ENCODE data around the gene DNTT.

The DNTT gene

GRCh38 chr10:96279191-96279641, 25.0 kb upstream of the DNTT start:
- no peak overlapping the region for H3K27ac ChIP-seq (ENCODE audit: low read depth, low read length)
- no peaks in the 10 kb centered on the region for H3K36me3 ChIP-seq (ENCODE audit: insufficient read depth, low read length)
- 93% methylated on average over 3 of the region's 3 CpGs for WGBS
- H3K9me3 ChIP-seq (ENCODE audit: insufficient read depth, low read depth, low read length) = no peaks in the 10 kb centered on the region
- no peaks in the 10 kb centered on the region for H3K27me3 ChIP-seq (ENCODE audit: insufficient read depth, low read length)
- H3K4me3 ChIP-seq (ENCODE audit: low read length) = no peak overlapping the region
- H3K4me1 ChIP-seq (ENCODE audit: insufficient read depth, low read length) = no peaks in the 10 kb centered on the region
- no peak overlapping the region for H3K9ac ChIP-seq (ENCODE audit: low read depth, low read length)

DNA sequence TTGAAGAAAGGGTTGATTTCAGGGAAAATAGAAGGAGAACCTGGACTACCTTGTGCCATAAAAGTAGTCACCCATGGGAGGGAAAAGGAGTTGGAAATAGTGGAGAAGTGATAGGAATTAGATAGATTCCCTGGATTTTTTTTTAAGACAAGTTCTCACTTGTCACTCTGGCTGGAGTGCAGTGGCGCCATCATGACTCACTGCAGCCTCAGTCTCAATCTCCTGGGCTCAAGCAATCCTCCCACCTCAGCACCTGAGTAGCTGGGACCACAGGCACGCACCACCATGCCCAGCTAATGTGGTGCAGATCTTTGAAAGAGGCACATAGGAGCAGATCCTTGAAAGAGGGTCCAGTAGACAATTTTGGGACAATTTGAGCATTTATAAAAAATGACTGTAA, 23.4 kb upstream of the DNTT start:
- Histone ChIP-seq H3K36me3 (ENCODE audit: insufficient read depth, low read length) (no peaks in the 10 kb centered on the region), H3K9ac (ENCODE audit: low read depth, low read length) (no peak overlapping the region), H3K4me3 (ENCODE audit: low read length) (no peak overlapping the region), H3K4me1 (ENCODE audit: insufficient read depth, low read length) (no peaks in the 10 kb centered on the region), H3K27ac (ENCODE audit: low read depth, low read length) (no peak overlapping the region), H3K27me3 (ENCODE audit: insufficient read depth, low read length) (no peaks in the 10 kb centered on the region), H3K9me3 (ENCODE audit: insufficient read depth, low read depth, low read length) (no peaks in the 10 kb centered on the region)
- 84% methylated on average over 2 of the region's 2 CpGs for WGBS

- no peak overlapping the region for H3K9ac ChIP-seq (ENCODE audit: low read depth, low read length)
- H3K9me3 ChIP-seq (ENCODE audit: insufficient read depth, low read depth, low read length) = no peaks in the 10 kb centered on the region
- H3K4me3 ChIP-seq (ENCODE audit: low read length) = no peak overlapping the region
- no peaks in the 10 kb centered on the region for H3K4me1 ChIP-seq (ENCODE audit: insufficient read depth, low read length)
- H3K27ac ChIP-seq (ENCODE audit: low read depth, low read length) = no peak overlapping the region
- WGBS = 90% methylated on average over 3 of the region's 3 CpGs
- H3K36me3 ChIP-seq (ENCODE audit: insufficient read depth, low read length) = no peaks in the 10 kb centered on the region
- H3K27me3 ChIP-seq (ENCODE audit: insufficient read depth, low read length) = no peaks in the 10 kb centered on the region
These were observed 22.7 kb upstream of the DNTT start for GRCh38 chr10:96281444-96282029.

GRCh38 chr10:96283351-96283750, 20.9 kb upstream of the DNTT start:
- Histone ChIP-seq H3K4me1 (ENCODE audit: insufficient read depth, low read length) (no peaks in the 10 kb centered on the region), H3K9ac (ENCODE audit: low read depth, low read length) (no peak overlapping the region), H3K4me3 (ENCODE audit: low read length) (no peak overlapping the region), H3K27me3 (ENCODE audit: insufficient read depth, low read length) (no peaks in the 10 kb centered on the region), H3K9me3 (ENCODE audit: insufficient read depth, low read depth, low read length) (no peaks in the 10 kb centered on the region), H3K27ac (ENCODE audit: low read depth, low read length) (no peak overlapping the region), H3K36me3 (ENCODE audit: insufficient read depth, low read length) (no peaks in the 10 kb centered on the region)
- WGBS = 91% methylated on average over 2 of the region's 2 CpGs

- H3K36me3 ChIP-seq (ENCODE audit: insufficient read depth, low read length) = no peaks in the 10 kb centered on the region
- no peaks in the 10 kb centered on the region for H3K27me3 ChIP-seq (ENCODE audit: insufficient read depth, low read length)
- 100% methylated on average over 3 of the region's 6 CpGs for WGBS
- no peak overlapping the region for H3K27ac ChIP-seq (ENCODE audit: low read depth, low read length)
- no peak overlapping the region for H3K4me3 ChIP-seq (ENCODE audit: low read length)
- H3K9ac ChIP-seq (ENCODE audit: low read depth, low read length) = no peak overlapping the region
- H3K9me3 ChIP-seq (ENCODE audit: insufficient read depth, low read depth, low read length) = no peaks in the 10 kb centered on the region
- no peaks in the 10 kb centered on the region for H3K4me1 ChIP-seq (ENCODE audit: insufficient read depth, low read length)
These were observed 20.5 kb upstream of the DNTT start for GRCh38 chr10:96283756-96284155.

- 82% methylated on average over 8 of the region's 8 CpGs for WGBS
- H3K27ac ChIP-seq (ENCODE audit: low read depth, low read length) = no peak overlapping the region
- no peak overlapping the region for H3K9ac ChIP-seq (ENCODE audit: low read depth, low read length)
These were observed 18.9 kb upstream of the DNTT start for GRCh38 chr10:96285331-96285752.

DNA sequence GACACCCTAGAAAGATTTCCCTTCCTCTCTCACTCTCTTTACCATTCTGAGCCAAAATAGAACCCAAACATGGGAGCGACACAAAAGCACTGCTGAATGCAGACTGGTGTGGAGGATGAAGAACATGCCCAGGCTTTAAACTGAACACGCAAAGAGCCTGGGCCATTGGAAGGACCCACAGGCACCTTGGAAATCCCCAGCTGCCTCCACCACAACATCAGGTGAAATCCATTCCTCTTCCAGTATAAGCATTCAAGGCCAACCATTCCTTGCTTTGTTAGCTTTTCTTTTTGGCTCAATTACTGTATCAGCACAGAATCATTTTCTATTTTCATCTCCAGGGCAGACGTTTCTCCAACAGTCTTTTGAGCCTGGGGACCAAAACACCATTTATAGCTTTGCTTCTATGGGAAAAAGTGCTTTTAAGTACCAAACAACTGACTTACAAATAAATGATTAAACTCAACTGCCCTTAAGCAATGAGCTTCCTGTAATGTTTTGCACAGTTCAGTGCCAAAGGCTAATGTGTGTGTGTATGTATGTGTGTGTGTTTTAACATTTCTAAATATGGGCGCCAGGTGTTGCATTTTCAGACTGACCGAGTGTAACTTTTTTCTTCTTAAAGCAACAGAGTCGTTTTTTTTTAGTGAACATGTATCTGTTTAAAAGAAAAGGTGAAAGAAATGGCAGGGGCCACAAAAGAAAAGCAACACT, 16.7 kb upstream of the DNTT start:
- no peak overlapping the region for H3K27ac ChIP-seq (ENCODE audit: low read depth, low read length)
- H3K36me3 ChIP-seq (ENCODE audit: insufficient read depth, low read length) = no peaks in the 10 kb centered on the region
- H3K4me1 ChIP-seq (ENCODE audit: insufficient read depth, low read length) = no peaks in the 10 kb centered on the region
- no peak overlapping the region for H3K9ac ChIP-seq (ENCODE audit: low read depth, low read length)
- H3K27me3 ChIP-seq (ENCODE audit: insufficient read depth, low read length) = no peaks in the 10 kb centered on the region
- WGBS = 71% methylated on average over 6 of the region's 6 CpGs
- no peaks in the 10 kb centered on the region for H3K9me3 ChIP-seq (ENCODE audit: insufficient read depth, low read depth, low read length)
- H3K4me3 ChIP-seq (ENCODE audit: low read length) = no peak overlapping the region

More at GRCh38 chr10:96285331-96285752, 18.9 kb upstream of the DNTT start:
- no peaks in the 10 kb centered on the region for H3K36me3 ChIP-seq (ENCODE audit: insufficient read depth, low read length)
- H3K27me3 ChIP-seq (ENCODE audit: insufficient read depth, low read length) = no peaks in the 10 kb centered on the region
- H3K4me1 ChIP-seq (ENCODE audit: insufficient read depth, low read length) = no peaks in the 10 kb centered on the region
- H3K9me3 ChIP-seq (ENCODE audit: insufficient read depth, low read depth, low read length) = no peaks in the 10 kb centered on the region
- no peak overlapping the region for H3K4me3 ChIP-seq (ENCODE audit: low read length)

- H3K4me3 ChIP-seq (ENCODE audit: low read length) = no peak overlapping the region
- H3K9ac ChIP-seq (ENCODE audit: low read depth, low read length) = no peak overlapping the region
- no peaks in the 10 kb centered on the region for H3K27me3 ChIP-seq (ENCODE audit: insufficient read depth, low read length)
- peaks cover 2% of the 10 kb centered on the region; the same call in 1 of the 2 replicates for H3K4me1 ChIP-seq (ENCODE audit: insufficient read depth, low read length)
- H3K36me3 ChIP-seq (ENCODE audit: insufficient read depth, low read length) = no peaks in the 10 kb centered on the region
- no peaks in the 10 kb centered on the region for H3K9me3 ChIP-seq (ENCODE audit: insufficient read depth, low read depth, low read length)
- no peak overlapping the region for H3K27ac ChIP-seq (ENCODE audit: low read depth, low read length)
- WGBS = 69% methylated on average over 4 of the region's 5 CpGs
These were observed 16.0 kb upstream of the DNTT start for GRCh38 chr10:96288151-96288621.

DNA sequence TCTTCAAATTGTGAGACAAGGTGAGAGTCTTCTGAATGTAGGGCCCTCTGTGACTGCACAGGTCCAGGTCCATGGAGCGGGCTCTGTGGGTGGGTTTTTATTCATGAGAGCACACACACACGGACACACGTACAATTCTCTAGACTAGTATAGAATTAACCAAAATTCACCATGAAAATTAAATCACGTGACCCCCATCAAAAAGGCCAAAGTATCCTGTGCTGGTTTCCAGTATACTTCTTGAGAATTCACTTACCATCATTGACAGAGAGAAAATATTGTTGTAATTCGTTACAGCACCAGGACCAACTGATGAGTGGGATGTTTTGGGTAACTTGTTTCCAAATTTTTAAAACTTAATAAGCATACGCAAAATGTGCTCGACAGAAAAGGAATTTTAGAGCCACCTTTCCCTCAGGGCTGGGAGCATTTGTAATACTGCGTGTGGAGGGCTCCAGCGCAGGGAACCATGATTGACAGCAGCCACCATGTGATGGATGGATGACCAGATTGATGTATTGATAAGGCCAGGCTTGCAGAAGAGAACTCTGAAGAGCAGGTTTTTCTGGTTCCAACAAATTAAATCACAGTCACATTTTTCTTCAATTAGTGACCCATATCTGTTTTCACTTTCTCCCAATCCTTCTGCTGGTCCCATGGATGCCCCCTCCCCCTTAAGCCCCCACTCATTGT, 14.9 kb upstream of the DNTT start:
- Histone ChIP-seq H3K9me3 (ENCODE audit: insufficient read depth, low read depth, low read length) (no peaks in the 10 kb centered on the region), H3K27me3 (ENCODE audit: insufficient read depth, low read length) (no peaks in the 10 kb centered on the region), H3K36me3 (ENCODE audit: insufficient read depth, low read length) (no peaks in the 10 kb centered on the region), H3K4me3 (ENCODE audit: low read length) (no peak overlapping the region), H3K27ac (ENCODE audit: low read depth, low read length) (no peak overlapping the region), H3K4me1 (ENCODE audit: insufficient read depth, low read length) (peaks cover 2% of the 10 kb centered on the region), H3K9ac (ENCODE audit: low read depth, low read length) (no peak overlapping the region)
- WGBS = 96% methylated on average over 9 of the region's 9 CpGs

DNA sequence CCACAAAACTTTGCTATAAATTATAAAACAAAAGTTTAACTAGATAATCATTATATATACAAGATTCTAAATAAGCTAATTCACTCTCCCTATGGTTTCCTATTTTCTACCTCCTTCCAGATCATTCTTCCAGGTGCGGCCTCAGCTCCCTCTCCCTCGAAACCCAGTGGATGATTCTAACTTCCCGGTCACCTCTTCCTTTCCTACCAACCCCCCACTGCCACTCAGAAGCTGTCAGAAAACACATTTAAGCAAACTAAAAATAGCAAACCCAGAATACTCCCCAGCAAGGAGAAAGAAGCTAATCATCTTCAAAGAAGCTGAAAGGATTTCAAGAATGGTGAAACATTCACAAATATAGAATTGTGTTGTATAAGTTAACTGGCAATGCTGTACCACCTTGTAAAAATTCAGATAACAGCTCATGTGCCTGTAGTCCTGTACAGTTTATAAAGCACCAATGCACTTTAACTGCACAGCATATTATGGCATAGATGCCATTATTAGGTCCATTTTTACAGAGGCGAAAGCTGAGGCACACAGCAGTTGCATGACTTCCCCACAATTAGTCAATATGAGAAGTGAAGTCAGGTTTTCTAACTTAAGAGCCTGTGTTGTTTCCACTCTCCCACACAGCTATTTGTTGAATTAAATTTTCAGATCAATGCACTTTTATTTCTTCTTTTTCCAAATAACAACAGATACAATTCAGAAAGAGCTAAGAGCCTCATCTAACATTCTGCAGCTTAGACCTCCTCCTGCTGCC, 13.7 kb upstream of the DNTT start:
- WGBS = 88% methylated on average over 4 of the region's 4 CpGs
- peaks cover 2% of the 10 kb centered on the region for H3K4me1 ChIP-seq (ENCODE audit: insufficient read depth, low read length)
- H3K4me3 ChIP-seq (ENCODE audit: low read length) = no peak overlapping the region
- H3K9me3 ChIP-seq (ENCODE audit: insufficient read depth, low read depth, low read length) = no peaks in the 10 kb centered on the region
- no peak overlapping the region for H3K9ac ChIP-seq (ENCODE audit: low read depth, low read length)
- no peaks in the 10 kb centered on the region for H3K36me3 ChIP-seq (ENCODE audit: insufficient read depth, low read length)
- no peak overlapping the region for H3K27ac ChIP-seq (ENCODE audit: low read depth, low read length)
- no peaks in the 10 kb centered on the region for H3K27me3 ChIP-seq (ENCODE audit: insufficient read depth, low read length)

All from HUES64 (cell line).